T-helper 2 cell treated with Interferon-gamma antibody and Interleukin-4, amounts not matched to agents 100 ng/mL and 5 ng/mL, for 36 hours (primary cell): Measurements from ENCODE around the gene ADAM15. TPM values are rescaled to one million over a fixed set of nuclear protein-coding genes. Genes with fewer than 3 reads are reported as not detected.

Experiments used
- intact Hi-C: fragments of 100-400 bp; cut with micrococcal nuclease; formaldehyde crosslinking; loops from one replicate; pipeline ENCODE4 v1.15.1; 2023
- total RNA-seq: library from RNA; stranded (reverse); gene quantifications from 2 replicates; pipeline ENCODE4 v1.2.3, GENCODE V29; 2022

Gene ADAM15
- total RNA-seq, 1 donor from 2014 or later: 47.0 TPM

DNA sequence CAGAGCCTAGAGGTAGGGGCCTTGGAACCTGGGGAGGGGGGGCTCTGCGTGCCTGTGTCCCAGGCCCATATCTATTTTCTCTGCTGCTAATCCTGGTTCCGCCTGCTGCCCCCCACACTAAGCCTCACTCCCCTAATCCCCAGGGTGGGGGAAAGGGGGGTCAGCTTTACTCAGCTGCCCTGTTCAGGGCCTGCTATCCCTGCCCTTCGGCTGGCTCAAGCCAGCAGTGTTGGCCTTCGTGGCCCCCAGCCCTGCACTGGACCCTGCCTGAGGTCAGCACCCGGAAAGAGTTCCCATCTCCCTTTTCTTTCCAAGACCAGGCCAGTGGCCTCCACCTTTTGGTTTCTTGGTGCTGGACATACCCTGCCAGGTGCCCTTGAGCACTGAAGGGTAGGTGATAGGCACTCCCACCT lies 40.1 kb upstream of the ADAM15 start:
- intact Hi-C loops: no loop called here

DNA sequence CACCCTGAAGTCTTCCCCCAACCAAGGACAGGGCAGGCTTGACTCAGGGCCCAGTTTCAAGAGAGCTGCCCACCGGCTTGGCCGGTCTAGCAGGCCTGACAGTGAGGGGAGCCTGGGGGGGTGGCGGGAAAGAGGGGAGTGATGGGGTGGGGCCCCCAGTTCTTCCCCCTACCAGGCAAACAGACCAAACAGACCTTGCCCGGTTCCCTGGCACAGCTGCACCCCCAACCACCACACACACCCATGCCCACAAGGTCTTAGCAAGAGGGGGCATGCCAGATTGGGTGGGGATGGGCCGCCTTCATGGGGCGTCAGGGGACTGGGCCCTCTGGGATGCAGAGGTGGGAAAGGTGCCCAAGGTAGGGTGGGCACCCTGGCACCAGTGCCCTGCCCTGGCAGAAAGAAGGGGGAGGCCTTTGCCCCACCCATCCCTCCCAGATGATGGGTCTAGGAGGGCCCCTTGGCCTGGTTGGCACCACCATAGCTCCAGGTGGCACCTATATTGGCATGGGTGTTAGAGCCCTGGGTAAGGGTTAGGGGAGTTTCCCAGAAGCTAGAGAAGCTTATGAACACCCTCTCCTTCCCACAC lies 39.6 kb upstream of the ADAM15 start:
- intact Hi-C loops: no loop called here

DNA sequence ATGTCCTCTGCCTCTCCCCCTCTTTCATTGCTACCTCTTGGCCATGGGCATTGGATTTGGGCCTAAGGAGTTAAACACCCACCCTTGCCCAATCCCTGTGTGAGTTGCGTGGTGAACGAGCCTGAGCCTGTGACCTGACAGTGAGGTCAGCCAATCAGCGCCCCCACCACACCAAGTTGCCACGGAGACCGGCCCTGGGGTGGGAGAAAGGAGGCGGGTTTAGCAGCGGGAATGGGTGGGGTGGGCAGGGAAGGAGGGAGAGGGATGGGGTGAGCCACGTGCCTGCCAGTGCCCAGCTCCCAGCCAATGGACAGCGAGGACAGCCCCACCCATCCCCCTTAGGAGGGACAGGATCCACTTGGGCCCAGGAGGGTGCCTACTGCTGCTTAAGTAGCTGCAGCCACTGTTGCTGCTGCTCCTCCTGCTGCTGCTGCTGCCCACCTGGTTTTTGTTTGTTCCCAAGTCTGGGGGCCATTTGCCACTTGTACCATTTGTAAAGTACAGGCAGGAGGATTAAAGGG lies 39.0 kb upstream of the ADAM15 start:
- intact Hi-C loops: no loop called here

DNA sequence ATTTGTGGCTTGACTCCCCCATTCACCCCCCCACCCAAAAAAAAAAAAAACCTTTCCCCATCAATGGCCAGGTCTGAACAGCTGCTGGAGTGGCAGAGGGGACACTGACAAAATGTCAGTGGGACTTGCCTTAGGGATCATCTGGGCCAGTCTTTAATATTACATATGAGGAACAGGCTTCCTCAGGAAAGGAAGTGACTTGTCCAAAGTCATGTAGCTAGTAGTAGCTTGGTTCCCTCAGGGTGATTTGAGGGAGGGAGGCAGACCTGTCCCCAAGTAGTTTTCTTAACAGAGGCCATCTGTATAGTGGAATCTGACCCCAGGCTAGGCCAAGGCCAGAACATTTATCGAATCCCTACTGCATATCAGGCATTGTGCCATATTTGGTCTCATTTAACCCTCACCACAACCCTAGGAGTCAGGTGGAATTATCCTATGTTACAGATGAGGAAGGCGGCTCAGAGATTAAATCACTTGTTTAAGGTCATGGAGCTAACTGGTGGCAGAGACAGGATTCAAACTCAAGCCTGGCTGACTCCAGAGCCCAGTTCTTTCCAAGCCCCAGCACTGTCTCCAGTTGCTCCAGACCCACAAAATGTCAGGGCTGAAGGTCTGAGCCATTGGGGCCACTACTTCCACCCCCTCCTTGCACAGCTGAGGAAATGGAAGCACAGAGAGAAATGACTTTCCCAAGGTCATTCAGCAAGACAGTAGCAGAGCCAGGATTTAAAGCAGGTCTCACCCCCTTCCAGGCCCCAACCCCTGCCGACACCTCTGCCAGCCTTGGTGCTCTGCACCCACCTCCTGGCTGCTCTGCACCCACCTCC lies 38.1 kb upstream of the ADAM15 start:
- intact Hi-C loops: no loop called here

DNA sequence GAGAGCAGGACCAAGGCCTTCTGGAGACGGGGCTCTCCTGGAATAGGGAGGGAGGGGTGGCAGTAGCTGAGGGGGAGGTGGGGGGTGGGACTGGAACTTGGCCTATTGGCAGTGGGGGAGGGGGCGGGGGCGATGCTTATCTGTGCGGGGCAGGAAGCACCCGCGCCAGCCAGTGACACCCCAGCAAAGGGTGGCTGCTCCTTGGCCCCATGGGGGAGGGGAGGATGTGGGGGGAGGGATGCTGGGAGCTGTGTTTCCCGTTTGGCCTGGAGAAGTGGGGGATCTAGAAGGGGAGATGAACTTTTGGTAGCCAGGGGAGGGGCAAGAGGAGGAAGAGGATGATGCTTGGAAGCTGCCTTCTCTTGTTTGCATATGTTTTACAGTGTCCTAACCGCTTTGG lies 37.5 kb upstream of the ADAM15 start:
- intact Hi-C loops: no loop called here

DNA sequence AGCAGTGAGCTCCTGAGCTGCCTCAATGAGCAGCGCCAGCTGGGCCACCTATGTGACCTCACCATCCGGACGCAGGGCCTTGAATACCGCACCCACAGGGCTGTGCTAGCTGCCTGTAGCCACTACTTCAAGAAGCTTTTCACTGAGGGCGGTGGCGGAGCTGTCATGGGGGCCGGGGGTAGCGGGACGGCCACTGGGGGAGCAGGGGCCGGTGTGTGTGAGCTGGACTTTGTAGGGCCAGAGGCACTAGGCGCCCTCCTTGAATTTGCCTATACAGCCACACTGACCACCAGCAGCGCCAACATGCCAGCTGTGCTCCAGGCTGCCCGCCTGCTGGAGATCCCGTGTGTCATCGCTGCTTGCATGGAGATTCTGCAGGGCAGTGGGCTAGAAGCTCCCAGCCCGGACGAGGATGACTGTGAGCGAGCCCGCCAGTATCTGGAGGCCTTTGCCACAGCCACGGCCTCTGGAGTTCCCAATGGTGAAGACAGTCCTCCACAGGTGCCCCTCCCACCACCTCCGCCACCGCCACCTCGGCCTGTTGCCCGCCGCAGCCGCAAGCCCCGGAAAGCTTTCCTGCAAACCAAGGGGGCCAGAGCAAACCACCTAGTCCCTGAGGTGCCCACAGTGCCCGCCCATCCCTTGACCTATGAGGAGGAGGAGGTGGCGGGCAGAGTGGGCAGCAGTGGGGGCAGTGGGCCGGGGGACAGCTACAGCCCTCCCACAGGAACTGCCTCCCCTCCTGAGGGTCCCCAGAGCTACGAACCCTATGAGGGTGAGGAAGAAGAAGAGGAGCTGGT lies 36.2 kb upstream of the ADAM15 start:
- intact Hi-C loops: no loop called here

DNA sequence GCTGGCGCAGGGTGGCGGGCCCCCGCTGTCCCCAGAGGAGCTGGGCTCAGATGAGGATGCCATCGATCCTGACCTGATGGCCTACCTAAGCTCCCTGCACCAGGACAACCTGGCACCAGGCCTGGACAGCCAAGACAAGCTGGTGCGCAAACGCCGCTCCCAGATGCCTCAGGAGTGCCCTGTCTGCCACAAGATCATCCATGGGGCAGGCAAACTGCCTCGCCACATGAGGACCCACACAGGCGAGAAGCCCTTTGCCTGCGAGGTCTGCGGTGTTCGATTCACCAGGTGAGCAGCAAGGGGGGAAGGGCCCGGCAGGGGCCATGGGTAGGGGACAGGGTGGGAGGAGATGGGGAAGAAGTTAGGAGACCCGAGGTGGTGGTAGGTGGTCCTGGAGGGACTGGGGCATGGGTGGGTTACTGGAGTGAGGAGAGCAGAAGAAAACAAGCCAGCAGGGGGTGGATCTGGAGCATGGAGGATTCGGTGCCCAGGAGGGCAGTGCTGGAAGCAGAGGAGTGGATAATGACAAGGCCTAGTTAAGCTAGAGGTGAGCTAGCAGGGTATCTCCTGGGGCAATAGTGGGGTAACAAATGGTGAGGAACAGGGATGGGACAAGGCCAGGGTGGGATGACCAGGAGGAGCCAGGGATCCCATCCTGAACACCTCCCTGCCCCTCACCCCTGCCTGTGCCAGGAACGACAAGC lies 35.4 kb upstream of the ADAM15 start:
- intact Hi-C loops: loop anchor here (2.0 kb wide), 2 partner anchors 33 to 55 kb away; partner anchors contain the start of genes FLAD1 and PYGO2

DNA sequence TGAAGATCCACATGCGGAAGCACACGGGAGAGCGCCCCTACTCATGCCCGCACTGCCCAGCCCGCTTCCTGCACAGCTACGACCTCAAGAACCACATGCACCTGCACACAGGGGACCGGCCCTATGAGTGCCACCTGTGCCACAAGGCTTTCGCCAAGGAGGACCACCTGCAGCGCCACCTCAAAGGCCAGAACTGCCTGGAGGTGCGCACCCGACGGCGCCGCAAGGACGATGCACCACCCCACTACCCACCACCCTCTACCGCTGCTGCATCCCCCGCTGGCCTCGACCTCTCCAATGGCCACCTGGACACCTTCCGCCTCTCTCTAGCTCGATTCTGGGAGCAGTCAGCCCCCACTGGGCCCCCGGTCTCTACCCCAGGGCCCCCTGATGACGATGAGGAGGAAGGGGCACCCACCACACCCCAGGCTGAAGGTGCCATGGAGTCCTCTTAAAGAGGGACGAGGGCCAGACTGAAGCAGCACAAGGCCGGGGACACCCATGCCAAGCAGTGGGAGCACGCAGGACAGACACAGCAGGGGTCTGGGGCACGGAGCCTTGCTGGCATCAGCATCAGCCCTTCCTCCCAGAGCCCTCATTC lies 34.8 kb upstream of the ADAM15 start:
- intact Hi-C loops: loop anchor here (2.0 kb wide), 2 partner anchors 34 to 56 kb away; partner anchors contain the start of genes FLAD1 and PYGO2

DNA sequence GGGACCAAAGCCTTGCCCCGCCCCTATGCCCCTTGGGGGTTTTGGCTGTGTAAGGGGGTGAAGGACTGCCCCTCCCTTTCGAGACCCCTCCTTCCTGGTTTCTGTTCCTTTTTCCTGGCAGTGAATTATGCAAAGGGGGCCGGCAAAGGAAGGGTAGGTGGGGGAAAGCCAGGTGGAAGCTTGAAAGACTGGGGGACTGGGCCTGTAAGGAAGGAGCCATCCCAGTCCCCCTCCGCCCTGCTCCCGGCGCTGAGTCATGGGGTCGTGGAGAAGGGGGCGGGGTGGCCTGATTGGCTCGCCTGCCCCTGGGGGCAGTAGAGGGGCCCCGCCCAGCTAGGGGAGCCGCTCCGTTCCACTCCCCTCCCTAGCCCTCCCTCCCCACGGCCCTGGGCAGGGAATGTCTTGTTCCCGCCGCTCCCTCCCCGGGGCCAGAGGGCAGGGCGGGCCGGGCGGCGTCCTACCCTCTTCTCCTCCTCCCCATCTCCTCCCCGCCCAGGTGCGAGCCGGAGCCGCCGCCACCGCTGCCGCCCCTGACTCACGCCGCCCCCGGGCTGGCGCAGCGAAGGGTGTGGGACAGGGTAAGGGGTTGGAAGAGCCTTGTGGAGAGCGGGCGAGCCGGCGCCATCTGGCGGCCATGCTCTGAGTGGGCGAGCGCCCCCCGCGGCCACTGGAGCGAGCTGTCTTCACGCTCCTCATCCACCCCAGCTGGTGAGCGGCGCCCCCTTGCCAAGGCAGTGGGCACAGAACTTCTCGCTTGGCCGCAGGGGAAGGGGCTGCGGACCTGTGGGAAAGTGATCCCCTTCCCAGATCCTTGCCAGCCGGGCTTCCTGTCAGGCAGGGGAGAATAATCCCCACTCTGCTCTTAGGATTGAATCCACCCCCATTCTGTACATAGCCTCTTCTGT lies 33.8 kb upstream of the ADAM15 start:
- intact Hi-C loops: loop anchor here (1.0 to 2.0 kb wide), 3 partner anchors 18 to 56 kb away; partner anchors contain the start of genes FLAD1 and PYGO2

DNA sequence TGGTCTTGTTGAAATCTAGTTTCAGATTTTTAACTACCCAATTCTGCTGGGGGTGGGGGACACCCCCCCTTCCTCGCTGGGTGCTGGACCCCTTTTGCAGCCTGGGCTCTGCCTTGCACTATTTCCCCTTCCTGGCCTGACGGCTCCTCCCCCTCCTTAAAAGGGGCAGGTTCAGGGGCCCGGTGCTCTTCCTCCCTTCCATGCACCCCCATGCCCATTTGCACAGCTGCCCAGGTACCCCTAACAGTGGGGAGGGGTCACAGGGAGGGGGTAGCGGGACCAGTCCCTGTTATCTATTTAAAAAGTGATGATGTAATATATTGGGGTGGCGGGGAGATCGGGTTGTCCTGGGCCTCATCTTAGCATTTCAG lies 33.2 kb upstream of the ADAM15 start:
- intact Hi-C loops: loop anchor here (1.0 to 2.0 kb wide), 3 partner anchors 19 to 57 kb away; partner anchors contain the start of genes FLAD1 and PYGO2

DNA sequence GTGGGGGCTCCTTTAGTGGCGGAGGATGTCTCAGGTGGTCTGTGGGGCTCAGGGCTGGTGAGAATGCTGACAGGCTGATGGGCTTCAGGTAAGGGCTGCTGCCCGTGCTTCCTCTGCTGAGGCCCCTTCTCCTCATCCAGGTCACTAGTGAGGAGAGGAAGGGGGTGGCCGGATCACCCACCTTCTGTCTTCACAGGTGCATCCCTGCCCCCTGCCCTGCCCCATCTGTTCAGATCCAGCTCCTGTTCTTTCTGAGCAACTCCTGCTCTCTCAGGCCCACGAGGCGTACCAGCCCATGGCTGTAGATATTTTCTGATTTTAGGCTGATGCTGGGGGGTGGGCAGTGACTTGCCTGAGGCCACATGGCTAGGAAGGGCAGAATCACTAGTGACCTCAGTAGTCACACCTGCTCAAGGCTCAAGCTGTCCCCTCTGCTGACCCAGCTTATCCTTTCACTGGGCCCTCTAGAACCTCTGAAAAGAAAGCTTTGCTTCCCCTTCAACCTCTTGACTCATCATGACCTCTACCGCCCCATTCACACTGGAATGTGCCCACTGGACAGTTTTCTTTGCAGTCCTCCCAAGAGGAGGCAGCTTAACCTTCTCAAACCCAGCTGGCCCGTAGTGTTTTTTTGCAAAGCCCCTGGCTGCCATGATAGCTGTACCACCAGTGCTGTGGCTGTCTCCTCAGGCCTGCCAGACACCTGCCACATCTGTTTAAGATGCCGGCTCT lies 32.3 kb upstream of the ADAM15 start:
- intact Hi-C loops: no loop called here

DNA sequence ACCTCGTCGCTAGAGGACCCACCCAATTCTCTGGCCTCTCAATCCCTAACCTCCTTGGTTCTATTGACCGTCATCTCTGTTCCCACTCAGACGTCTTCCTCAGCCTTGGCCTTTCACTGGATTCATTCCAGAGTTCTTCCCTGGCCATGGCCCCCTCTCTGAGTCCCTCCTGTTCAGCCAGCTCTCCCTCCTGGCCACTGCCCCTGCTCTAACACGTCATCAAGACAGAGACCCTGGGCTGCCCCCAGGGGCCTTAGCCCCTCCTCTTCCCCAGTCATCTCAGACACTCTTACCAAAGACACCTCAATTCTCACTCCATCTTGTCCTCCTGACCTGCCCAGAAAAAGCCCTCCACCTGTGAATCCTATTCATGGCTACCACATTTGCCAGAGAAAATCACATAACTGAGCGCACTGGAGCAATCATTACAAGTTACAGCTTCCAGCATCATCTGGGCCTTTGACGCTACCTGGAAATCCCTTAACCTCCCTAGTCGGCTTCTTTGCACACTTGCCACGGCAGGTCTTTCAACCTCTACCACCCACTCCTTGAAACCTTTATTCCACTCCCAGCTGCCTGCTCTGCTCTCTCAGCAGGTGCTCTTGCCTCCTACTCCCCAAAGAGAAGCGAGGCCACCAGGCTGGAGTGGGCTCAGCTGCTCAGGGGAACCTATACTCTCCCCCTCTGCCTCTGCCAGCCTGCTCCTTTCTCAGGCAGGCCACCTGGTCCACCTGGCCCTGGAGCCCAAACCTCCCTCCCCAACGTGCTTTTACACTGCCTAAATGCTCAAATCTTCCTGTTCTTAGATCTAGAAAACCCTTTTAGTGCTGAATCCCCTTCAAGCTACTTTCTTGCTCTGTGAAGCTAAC lies 31.5 kb upstream of the ADAM15 start:
- intact Hi-C loops: no loop called here

DNA sequence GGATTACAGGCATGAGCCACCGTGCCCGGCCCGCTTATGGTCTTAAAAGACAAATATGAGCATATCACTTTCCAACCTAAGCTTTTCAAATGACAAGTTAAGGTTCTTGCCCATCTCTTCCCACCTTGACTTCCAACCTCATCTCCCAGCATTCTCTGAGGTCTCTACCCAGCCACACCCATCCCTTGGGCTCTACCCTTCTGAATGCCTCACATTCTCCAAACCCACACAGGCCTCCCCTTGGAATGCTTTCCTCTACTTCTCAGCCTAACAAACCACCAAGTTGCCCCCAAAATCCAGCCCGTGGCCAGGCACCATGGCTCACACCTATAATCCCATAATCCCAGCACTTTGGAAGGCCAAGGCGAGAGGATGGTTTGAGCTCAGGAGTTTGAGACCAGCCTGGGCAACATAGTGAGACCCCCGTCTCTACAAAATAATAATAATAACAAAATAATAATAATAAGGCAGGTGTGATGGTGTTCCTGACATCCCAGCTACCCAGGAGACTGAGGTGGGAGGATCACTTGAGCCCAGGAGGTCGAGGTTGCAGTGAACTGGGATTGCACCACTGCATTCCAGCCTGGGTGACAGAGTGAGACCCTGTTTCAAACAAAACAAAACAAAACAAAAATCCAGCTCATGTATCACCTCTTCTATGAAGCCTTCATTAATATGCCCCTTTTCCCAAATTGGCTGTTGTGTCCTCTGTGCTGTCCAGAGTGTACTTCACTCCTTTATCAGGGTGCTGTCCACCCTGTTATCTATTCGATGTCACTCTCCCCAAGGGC lies 28.8 kb upstream of the ADAM15 start:
- intact Hi-C loops: no loop called here

DNA sequence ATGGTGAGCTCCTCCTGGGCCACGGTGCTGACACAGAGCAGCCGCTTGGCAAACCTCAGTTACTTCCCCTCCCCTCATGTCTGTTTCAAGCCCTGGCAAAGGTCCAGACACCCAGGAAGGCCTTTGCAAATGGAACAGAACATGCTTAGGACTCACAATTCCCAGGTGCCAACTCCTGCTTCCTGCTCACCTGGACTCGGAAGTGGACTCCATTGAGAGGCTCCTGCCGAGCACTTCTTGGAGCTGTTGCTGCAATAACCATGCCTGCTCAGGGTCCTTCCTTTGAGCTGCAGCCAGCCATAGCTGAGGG lies 28.2 kb upstream of the ADAM15 start:
- intact Hi-C loops: no loop called here

DNA sequence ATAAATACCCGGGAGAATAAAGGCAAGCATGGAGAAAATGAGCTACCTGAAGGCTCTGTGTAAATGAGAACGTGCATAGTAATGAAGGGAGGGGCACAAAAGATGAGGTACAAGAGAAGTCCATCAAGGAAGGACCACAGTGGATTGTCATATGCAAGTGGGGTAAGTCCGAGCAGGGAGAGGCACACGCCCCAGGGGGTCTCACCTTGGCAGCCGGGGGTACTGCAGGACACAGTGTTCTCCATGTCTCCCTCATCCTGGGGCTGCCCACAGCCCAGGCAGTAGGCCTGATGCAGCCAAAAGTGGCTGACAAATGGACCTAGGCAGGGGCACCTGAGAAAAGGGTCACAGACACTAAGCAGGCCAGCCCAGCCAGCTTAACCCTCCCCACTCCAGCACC lies 27.5 kb upstream of the ADAM15 start:
- intact Hi-C loops: no loop called here

DNA sequence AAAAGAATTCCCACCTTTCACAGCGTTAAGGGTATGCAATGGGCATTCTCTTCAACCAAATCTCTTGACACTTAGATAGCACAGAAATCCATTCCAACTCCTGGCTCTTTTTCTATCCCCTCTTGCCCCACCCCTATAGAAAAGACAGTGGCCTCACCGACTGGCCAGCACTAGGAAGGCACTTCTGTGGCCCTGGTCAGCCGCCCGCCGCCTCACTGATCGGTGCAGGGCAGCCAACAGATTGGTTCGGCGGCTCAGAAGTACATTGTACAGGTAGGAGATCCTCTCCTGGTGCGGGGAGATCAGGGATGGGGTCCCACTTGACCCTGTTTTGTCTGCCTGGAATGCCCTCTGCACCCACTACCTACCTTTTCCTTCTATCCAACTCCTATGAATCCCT lies 26.8 kb upstream of the ADAM15 start:
- intact Hi-C loops: no loop called here

DNA sequence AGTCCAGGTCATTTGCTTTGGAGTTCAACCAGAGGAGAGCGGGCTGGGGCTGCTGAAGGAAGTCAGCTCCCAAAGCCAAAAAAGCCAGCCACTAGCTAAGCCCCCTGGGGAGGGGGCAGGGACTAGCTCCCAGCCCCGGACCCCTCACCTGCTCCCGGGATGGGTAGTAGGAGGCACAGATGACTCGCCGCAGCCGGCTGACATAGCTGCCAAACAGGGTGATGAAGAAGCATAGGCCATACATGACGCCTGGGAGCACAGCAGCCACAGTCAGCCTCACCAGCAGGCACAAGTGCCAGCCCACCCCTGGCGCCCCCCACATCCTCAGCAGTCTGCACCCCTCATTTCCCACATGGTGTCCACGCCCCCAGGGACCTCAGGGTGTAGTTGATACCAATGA lies 25.0 kb upstream of the ADAM15 start:
- intact Hi-C loops: no loop called here
